HG03558 (cell line): ENCODE results near the gene C1QTNF4.

ENCODE experiments used
- ATAC-seq: cut with Tn5 transposase; IDR thresholded peaks from one replicate; pipeline ENCODE4 v1.9.1; 2021; ENCODE audit warnings: moderate number of reproducible peaks; ENCODE audit not compliant: unreplicated experiment; ENCODE audit errors: extremely low read depth

The C1QTNF4 gene

GRCh38 chr11:47595029-47595428 is 818 bp upstream of the C1QTNF4 start:
- no peak for ATAC-seq

GRCh38 chr11:47593492-47593933 is 698 bp downstream of the C1QTNF4 start:
- ATAC-seq: no peak

GRCh38 chr11:47592970-47593369 is 1.2 kb downstream of the C1QTNF4 start:
- no peak for ATAC-seq

GRCh38 chr11:47592251-47592650 is 2.0 kb downstream of the C1QTNF4 start:
- no peak for ATAC-seq

- no peak for ATAC-seq
Observed at GRCh38 chr11:47591764-47592163, 2.4 kb downstream of the C1QTNF4 start.

- ATAC-seq: no peak
Observed at GRCh38 chr11:47589977-47590861, 4.0 kb downstream of the C1QTNF4 start.

GRCh38 chr11:47589584-47589976 is 4.6 kb downstream of the C1QTNF4 start:
- ATAC-seq: no peak

- no peak for ATAC-seq
Observed at GRCh38 chr11:47589118-47589517, 5.1 kb downstream of the C1QTNF4 start.

GRCh38 chr11:47587723-47588326 is 6.4 kb downstream of the C1QTNF4 start:
- no peak for ATAC-seq

GRCh38 chr11:47587039-47587716 is 7.0 kb downstream of the C1QTNF4 start:
- ATAC-seq: no peak

- ATAC-seq: no peak
Observed at GRCh38 chr11:47586098-47586855, 7.9 kb downstream of the C1QTNF4 start, which contains the start of gene FAM180B. Gene FAM180B, plus strand, starts transcription at chr11:47586678. Its CDS starts 91 bp downstream, at chr11:47586769.

GRCh38 chr11:47583844-47584243 is 10.4 kb downstream of the C1QTNF4 start:
- ATAC-seq: no peak

GRCh38 chr11:47578524-47579494 is 15.4 kb downstream of the C1QTNF4 start, which contains the start of the genes KBTBD4 and NDUFS3:
Gene KBTBD4, minus strand, starts transcription at chr11:47578970. Its CDS starts 19 bp downstream, at chr11:47578951.
Gene NDUFS3, plus strand, starts transcription at chr11:47579074. Its CDS starts 18 bp downstream, at chr11:47579092.
- peak; percentile 73 for ATAC-seq

- ATAC-seq: no peak
Observed at GRCh38 chr11:47577460-47578041, 16.7 kb downstream of the C1QTNF4 start.

- ATAC-seq: no peak
Observed at GRCh38 chr11:47573321-47573720, 20.9 kb downstream of the C1QTNF4 start.

GRCh38 chr11:47572715-47573255 is 21.4 kb downstream of the C1QTNF4 start:
- ATAC-seq: no peak

- no peak for ATAC-seq
Observed at GRCh38 chr11:47571895-47572294, 22.3 kb downstream of the C1QTNF4 start.

- no peak for ATAC-seq
Observed at GRCh38 chr11:47571357-47571729, 22.9 kb downstream of the C1QTNF4 start.
